CD4-positive, alpha-beta T cell treated with Interleukin-6 at 100 ng/mL for 8 hours (primary cell): ENCODE measurements around the gene RPEL1.
"Not testable (repeated sequence)": the region's sequence is repeated elsewhere in the genome, so short reads cannot be mapped to it uniquely, and the experiment has no call there.

Experiments used
- DNase-seq: peaks from one replicate; pipeline ENCODE4 v3.0.0-alpha.2; 2020; ENCODE audit warnings: mixed read lengths, low spot score

The RPEL1 gene

GRCh38 chr10:103245587-103245986, at the start of gene RPEL1:
TSS of gene RPEL1 (plus strand) at chr10:103245887. CDS start at chr10:103245997, 110 bp downstream.
- not testable (repeated sequence) for DNase-seq

- no peak for DNase-seq
These were observed 49.2 kb upstream of the RPEL1 start for GRCh38 chr10:103196516-103196915.

GRCh38 chr10:103197174-103197573, 48.5 kb upstream of the RPEL1 start:
- no peak for DNase-seq

- DNase-seq: no peak
These were observed 47.8 kb upstream of the RPEL1 start for GRCh38 chr10:103197903-103198302.

GRCh38 chr10:103198648-103199047, 47.0 kb upstream of the RPEL1 start:
- no peak for DNase-seq

GRCh38 chr10:103199488-103199887, 46.2 kb upstream of the RPEL1 start:
- no peak for DNase-seq

GRCh38 chr10:103202319-103202718, 43.4 kb upstream of the RPEL1 start:
- DNase-seq: no peak

GRCh38 chr10:103203466-103203865, 42.2 kb upstream of the RPEL1 start:
- DNase-seq: no peak

GRCh38 chr10:103204353-103205255, 41.1 kb upstream of the RPEL1 start:
- DNase-seq: no peak

- not testable (repeated sequence) for DNase-seq
These were observed 40.3 kb upstream of the RPEL1 start for GRCh38 chr10:103205401-103205800.

GRCh38 chr10:103206715-103207114, 39.0 kb upstream of the RPEL1 start:
- DNase-seq: not testable (repeated sequence)

- DNase-seq: no peak
These were observed 38.5 kb upstream of the RPEL1 start for GRCh38 chr10:103207141-103207540.

- DNase-seq: not testable (repeated sequence)
These were observed 38.0 kb upstream of the RPEL1 start for GRCh38 chr10:103207643-103208042.

GRCh38 chr10:103210262-103210661, 35.4 kb upstream of the RPEL1 start:
- not testable (repeated sequence) for DNase-seq

- DNase-seq: no peak
These were observed 30.1 kb upstream of the RPEL1 start for GRCh38 chr10:103215601-103216000.

GRCh38 chr10:103216362-103216761, 29.3 kb upstream of the RPEL1 start:
- DNase-seq: not testable (repeated sequence)

- DNase-seq: no peak
These were observed 21.6 kb upstream of the RPEL1 start for GRCh38 chr10:103224133-103224532.

GRCh38 chr10:103224721-103225120, 21.0 kb upstream of the RPEL1 start:
- not testable (repeated sequence) for DNase-seq

GRCh38 chr10:103225939-103226338, 19.7 kb upstream of the RPEL1 start:
- no peak for DNase-seq

GRCh38 chr10:103227416-103227815, 18.3 kb upstream of the RPEL1 start:
- DNase-seq: no peak

- DNase-seq: no peak
These were observed 14.6 kb upstream of the RPEL1 start for GRCh38 chr10:103231047-103231551.

- DNase-seq: no peak
These were observed 13.5 kb upstream of the RPEL1 start for GRCh38 chr10:103232131-103232673.
